Right atrium auricular region (tissue), 2 donors: ENCODE results near the gene PPP2R2B. TPM values are rescaled to one million over a fixed set of nuclear protein-coding genes. Genes with fewer than 3 reads are reported as not detected.
"Not testable (repeated sequence)": the region's sequence is repeated elsewhere in the genome, so short reads cannot be mapped to it uniquely, and the experiment has no call there.

Experiments
- DNase-seq: peaks from one replicate; pipeline ENCODE4 v3.0.0-alpha.2; 2019; ENCODE audit warnings: low spot score
- H3K27ac ChIP-seq, 2 donors: fragments of 200-600 bp; sonication (generic); 1 replicate in 1 of 2; 2 replicates in 1 of 2; pipeline ENCODE4 v1.5.1; 2016 to 2019
- H3K27me3 ChIP-seq, 2 donors: fragments of 200-600 bp; sonication (generic); one replicate each; pipeline versions ENCODE4 v1.5.1 to v1.6.0; 2017 to 2019
- H3K36me3 ChIP-seq: fragments of 200-600 bp; sonication (generic); one replicate; pipeline ENCODE4 v1.5.1; 2016
- H3K4me1 ChIP-seq, 2 donors: fragments of 200-600 bp; sonication (generic); one replicate each; pipeline versions ENCODE4 v1.5.1 to v1.6.0; 2017 to 2019
- H3K4me3 ChIP-seq, 2 donors: fragments of 200-600 bp; sonication (generic); 1 replicate in 1 of 2; 2 replicates in 1 of 2; pipeline ENCODE4 v1.5.1; 2017 to 2019; ENCODE audit warnings: mild to moderate bottlenecking in 1 of 2, moderate library complexity in 1 of 2
- H3K9me3 ChIP-seq, 2 donors: fragments of 200-600 bp; sonication (generic); one replicate each; pipeline ENCODE4 v1.5.1; 2019
- CTCF ChIP-seq, 2 donors: fragments of 200-600 bp; sonication (generic); IDR thresholded peaks; one replicate each; pipeline ENCODE4 v1.5.1; 2019; ENCODE audit warnings: antibody characterized with exemption in 2 of 2
- total RNA-seq, 2 donors: library from RNA; depleted of rRNA; stranded (reverse); fragments of >200 nt; gene quantifications; one replicate each; pipeline ENCODE4 v1.1.0, GENCODE V29; 2016

Gene PPP2R2B
- total RNA-seq, 2 donors from 2014 or later: 1.6 to 12.4 TPM

GRCh38 chr5:146734936-146735577 is 143.5 kb downstream of the PPP2R2B start:
- Histone ChIP-seq H3K27me3 (no peaks in the 10 kb centered on the region), H3K27ac (no peak overlapping the region), H3K9me3 (peaks cover 0 to 4% of the 10 kb centered on the region in 2 donors), H3K4me3 (no peak overlapping the region), H3K36me3 (no peaks in the 10 kb centered on the region), H3K4me1 (no peaks in the 10 kb centered on the region)
- DNase-seq: no peak
- TF ChIP-seq CTCF (IDR thresholded peaks at IDR 0.05): no peak

GRCh38 chr5:146732962-146733361 is 145.6 kb downstream of the PPP2R2B start:
- Histone ChIP-seq H3K4me1 (no peaks in the 10 kb centered on the region), H3K36me3 (no peaks in the 10 kb centered on the region), H3K27me3 (no peaks in the 10 kb centered on the region), H3K9me3 (peaks cover 0 to 20% of the 10 kb centered on the region in 2 donors), H3K27ac (no peak overlapping the region), H3K4me3 (no peak overlapping the region)
- no peak for TF ChIP-seq CTCF (IDR thresholded peaks at IDR 0.05)
- no peak for DNase-seq

- Histone ChIP-seq H3K4me1 (no peaks in the 10 kb centered on the region), H3K36me3 (no peaks in the 10 kb centered on the region), H3K27ac (no peak overlapping the region), H3K27me3 (no peaks in the 10 kb centered on the region), H3K4me3 (no peak overlapping the region), H3K9me3 (peaks cover 0 to 20% of the 10 kb centered on the region in 2 donors)
- no peak for TF ChIP-seq CTCF (IDR thresholded peaks at IDR 0.05)
- DNase-seq: no peak
Measured at GRCh38 chr5:146731909-146732659, 146.5 kb downstream of the PPP2R2B start.

GRCh38 chr5:146728746-146729145 is 149.8 kb downstream of the PPP2R2B start:
- not testable (repeated sequence) for H3K36me3 ChIP-seq, H3K27me3 ChIP-seq, H3K4me3 ChIP-seq, H3K4me1 ChIP-seq, H3K27ac ChIP-seq, DNase-seq
- H3K9me3 ChIP-seq: peaks cover 0 to 20% of the 10 kb centered on the region in 2 donors

- Histone ChIP-seq H3K4me1 (no peaks in the 10 kb centered on the region), H3K27ac (no peak overlapping the region)
Measured at GRCh38 chr5:146726891-146727290, 151.7 kb downstream of the PPP2R2B start.

More at GRCh38 chr5:146726891-146727290, 151.7 kb downstream of the PPP2R2B start:
- TF ChIP-seq CTCF (IDR thresholded peaks at IDR 0.05): no peak
- Histone ChIP-seq H3K36me3 (no peaks in the 10 kb centered on the region), H3K9me3 (peaks cover 0 to 20% of the 10 kb centered on the region in 2 donors), H3K27me3 (no peaks in the 10 kb centered on the region), H3K4me3 (no peak overlapping the region)
- DNase-seq: no peak
